Muscle of back (tissue), 11 donors: ENCODE results near the gene HIPK4. TPM values are rescaled to one million over a fixed set of nuclear protein-coding genes. Genes with fewer than 3 reads are reported as not detected.
A peak's percentile ranks its signal among the peaks of the same experiment; 100 is the strongest.
"Not testable (repeated sequence)": the region's sequence is repeated elsewhere in the genome, so short reads cannot be mapped to it uniquely, and the experiment has no call there.

Experiments used
- DNase-seq, 3 donors: peaks; one replicate each; pipeline versions ENCODE4 v3.0.0 to v3.0.0-alpha.2; 2013
- polyA plus RNA-seq, 10 donors: library from polyadenylated mRNA; unstranded; fragments of 120-200 nt; gene quantifications; one replicate each; pipeline ENCODE4 v1.2.1, GENCODE V29; 2013; ENCODE audit not compliant: insufficient read length in 10 of 10

The HIPK4 gene
- polyA plus RNA-seq, 10 donors = 0.68 to 1.7 (median 1.4) TPM

- no peak for DNase-seq
Observed at GRCh38 chr19:40392894-40393517, 3.0 kb upstream of the HIPK4 start.

- no peak for DNase-seq
Observed at GRCh38 chr19:40392123-40392522, 2.1 kb upstream of the HIPK4 start.

GRCh38 chr19:40389404-40390083 lies 437 bp downstream of the HIPK4 start:
- DNase-seq = no peak

- no peak for DNase-seq
Observed at GRCh38 chr19:40388481-40388880, 1.5 kb downstream of the HIPK4 start.

GRCh38 chr19:40387155-40387554 lies 2.8 kb downstream of the HIPK4 start:
- no peak for DNase-seq

GRCh38 chr19:40383668-40384248 lies 6.2 kb downstream of the HIPK4 start:
- no peak for DNase-seq

- no peak for DNase-seq
Observed at GRCh38 chr19:40381321-40381720, 8.7 kb downstream of the HIPK4 start.

GRCh38 chr19:40380199-40381037 lies 9.6 kb downstream of the HIPK4 start:
- DNase-seq = no peak

- no peak for DNase-seq
Observed at GRCh38 chr19:40379446-40380198, 10.4 kb downstream of the HIPK4 start.

GRCh38 chr19:40378509-40378908 lies 11.5 kb downstream of the HIPK4 start:
- DNase-seq = no peak

- no peak for DNase-seq
Observed at GRCh38 chr19:40377876-40378385, 12.1 kb downstream of the HIPK4 start.

- DNase-seq = no peak
Observed at GRCh38 chr19:40376286-40376862, 13.6 kb downstream of the HIPK4 start.

- no peak for DNase-seq
Observed at GRCh38 chr19:40374084-40374483, 15.9 kb downstream of the HIPK4 start.

- DNase-seq = no peak
Observed at GRCh38 chr19:40371802-40372122, 18.2 kb downstream of the HIPK4 start.

GRCh38 chr19:40370997-40371801 lies 18.8 kb downstream of the HIPK4 start:
- DNase-seq = no peak

- DNase-seq = not testable (repeated sequence)
Observed at GRCh38 chr19:40370253-40370652, 19.7 kb downstream of the HIPK4 start.

GRCh38 chr19:40369797-40370196 lies 20.2 kb downstream of the HIPK4 start:
- DNase-seq = no peak

- peak in 1 of 3 donors; percentile 48 for DNase-seq
Observed at GRCh38 chr19:40367577-40368434, 22.2 kb downstream of the HIPK4 start.
